ENCODE data around the gene SEMA4B. TPM values are rescaled to one million over a fixed set of nuclear protein-coding genes. Genes with fewer than 3 reads are reported as not detected.
"Not testable (repeated sequence)": the region's sequence is repeated elsewhere in the genome, so short reads cannot be mapped to it uniquely, and the experiment has no call there.

Gene SEMA4B
- total and polyA plus RNA-seq, 2 experiments from 2014 or later = 39.3 to 43.1 TPM

DNA sequence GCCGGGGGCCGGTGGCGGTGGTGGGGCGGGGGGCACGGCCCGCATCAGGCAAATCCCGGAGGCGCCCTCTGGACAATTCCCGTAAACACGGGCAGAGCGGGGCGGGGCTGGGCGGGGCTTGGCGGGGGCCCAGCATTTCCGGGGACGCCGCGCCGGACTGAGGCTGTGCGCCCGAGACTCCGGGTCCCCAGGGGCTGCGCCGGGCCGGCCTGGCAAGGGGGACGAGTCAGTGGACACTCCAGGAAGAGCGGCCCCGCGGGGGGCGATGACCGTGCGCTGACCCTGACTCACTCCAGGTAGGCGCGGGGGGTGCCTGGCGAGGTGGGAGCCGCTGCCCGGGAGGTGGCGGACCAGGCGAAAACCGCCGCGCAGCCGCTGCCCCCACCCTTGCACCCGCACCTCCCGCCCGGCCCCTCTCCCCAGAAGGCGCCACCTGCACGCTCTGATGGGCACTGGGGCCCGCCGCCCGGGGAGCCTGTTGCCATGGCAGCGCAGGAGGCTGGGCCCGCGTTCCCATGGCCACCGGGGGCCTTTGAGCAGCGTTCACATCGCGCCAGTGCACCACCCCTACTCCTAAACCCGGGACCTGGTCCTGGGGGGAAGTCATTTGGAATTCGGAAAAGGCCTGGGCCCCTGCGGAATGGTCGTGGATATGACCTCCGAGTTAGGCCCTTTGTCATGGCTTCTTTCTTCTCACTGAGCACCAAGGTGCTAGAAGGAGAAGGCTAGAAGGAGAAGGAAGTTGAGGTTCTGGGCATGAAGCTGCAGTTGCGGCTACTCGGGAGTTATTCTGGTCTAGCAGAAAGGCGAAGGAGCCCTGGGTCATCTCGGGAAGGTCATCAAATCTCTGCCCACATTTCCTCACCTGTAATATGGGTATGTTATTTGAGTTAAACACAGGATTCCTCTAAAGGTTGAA, 16.1 kb upstream of the SEMA4B start:
- TF ChIP-seq, protein P1, sequence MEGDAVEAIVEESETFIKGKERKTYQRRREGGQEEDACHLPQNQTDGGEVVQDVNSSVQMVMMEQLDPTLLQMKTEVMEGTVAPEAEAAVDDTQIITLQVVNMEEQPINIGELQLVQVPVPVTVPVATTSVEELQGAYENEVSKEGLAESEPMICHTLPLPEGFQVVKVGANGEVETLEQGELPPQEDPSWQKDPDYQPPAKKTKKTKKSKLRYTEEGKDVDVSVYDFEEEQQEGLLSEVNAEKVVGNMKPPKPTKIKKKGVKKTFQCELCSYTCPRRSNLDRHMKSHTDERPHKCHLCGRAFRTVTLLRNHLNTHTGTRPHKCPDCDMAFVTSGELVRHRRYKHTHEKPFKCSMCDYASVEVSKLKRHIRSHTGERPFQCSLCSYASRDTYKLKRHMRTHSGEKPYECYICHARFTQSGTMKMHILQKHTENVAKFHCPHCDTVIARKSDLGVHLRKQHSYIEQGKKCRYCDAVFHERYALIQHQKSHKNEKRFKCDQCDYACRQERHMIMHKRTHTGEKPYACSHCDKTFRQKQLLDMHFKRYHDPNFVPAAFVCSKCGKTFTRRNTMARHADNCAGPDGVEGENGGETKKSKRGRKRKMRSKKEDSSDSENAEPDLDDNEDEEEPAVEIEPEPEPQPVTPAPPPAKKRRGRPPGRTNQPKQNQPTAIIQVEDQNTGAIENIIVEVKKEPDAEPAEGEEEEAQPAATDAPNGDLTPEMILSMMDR (IDR thresholded peaks at IDR 0.05; ENCODE audit: low read depth, low read length) = no peak
- peak; percentile 43 to 71 for DNase-seq (ENCODE audit: low read depth in 1 of 2, low spot score in 1 of 2)

DNA sequence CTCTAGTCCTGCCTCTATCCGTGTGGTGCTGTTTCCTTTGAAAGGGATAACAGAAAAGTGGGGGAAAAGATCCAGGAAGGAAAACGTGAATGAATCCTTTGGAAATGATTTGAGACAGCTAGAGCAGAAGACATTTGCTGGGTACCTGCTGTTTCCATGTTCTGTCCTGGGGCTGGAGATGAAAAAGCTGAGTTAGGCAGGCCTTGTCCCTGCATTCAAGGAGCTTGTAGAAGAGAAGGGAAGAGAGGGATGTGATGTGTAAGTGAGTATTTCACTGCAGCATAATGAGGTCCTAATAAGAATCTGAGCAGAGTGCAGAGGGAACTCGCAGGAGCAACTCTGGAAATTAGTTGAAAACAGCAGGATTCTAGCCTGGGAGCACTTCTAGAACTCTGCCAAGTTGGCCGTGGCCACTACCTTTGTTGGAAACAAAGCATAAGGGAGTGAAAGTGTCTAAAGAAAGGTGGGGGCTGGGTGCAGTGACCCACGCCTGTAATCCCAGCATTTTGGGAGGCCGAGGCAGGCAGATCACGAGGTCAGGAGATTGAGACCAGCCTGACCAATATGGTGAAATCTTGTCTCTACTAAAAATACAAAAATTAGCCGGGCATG, 13.8 kb upstream of the SEMA4B start:
- Histone ChIP-seq H3K27ac (peak overlapping the region; percentile 44), H3K4me3 (no peak overlapping the region), H3K4me1 (ENCODE audit: low read depth) (peaks cover 14% of the 10 kb centered on the region), H3K9me3 (ENCODE audit: low read depth) (no peaks in the 10 kb centered on the region), H3K36me3 (no peaks in the 10 kb centered on the region), H3K27me3 (no peaks in the 10 kb centered on the region)
- no peak for DNase-seq (ENCODE audit: low read depth in 1 of 2, low spot score in 1 of 2)
- TF ChIP-seq, protein P1 (IDR thresholded peaks at IDR 0.05; ENCODE audit: low read depth, low read length) = no peak

More for the DNA sequence above, 16.1 kb upstream of the SEMA4B start:
- H3K4me3 ChIP-seq = peak overlapping the region; percentile 45
- no peaks in the 10 kb centered on the region for H3K36me3 ChIP-seq
- peaks cover 7% of the 10 kb centered on the region for H3K4me1 ChIP-seq (ENCODE audit: low read depth)
- no peaks in the 10 kb centered on the region for H3K27me3 ChIP-seq
- no peaks in the 10 kb centered on the region for H3K9me3 ChIP-seq (ENCODE audit: low read depth)
- peak overlapping the region; percentile 79 for H3K27ac ChIP-seq

DNA sequence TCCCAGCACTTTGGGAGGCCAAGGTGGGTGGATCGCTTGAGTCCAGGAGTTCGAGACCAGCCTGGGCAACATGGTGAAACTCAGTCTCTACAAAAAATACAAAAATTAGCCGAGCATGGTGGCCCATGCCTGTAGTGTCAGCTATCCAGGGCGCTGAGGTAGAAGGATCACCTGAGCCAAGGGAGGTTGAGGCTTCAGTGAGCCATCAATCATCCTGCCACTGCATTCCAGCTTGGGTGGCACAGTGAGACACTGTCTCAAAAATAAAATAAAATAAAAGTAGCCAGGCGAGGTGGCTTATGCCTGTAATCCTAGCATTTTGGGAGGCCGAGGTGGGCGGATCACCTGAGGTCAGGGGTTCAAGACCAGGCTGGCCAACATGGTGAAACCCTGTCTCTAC, 13.1 kb upstream of the SEMA4B start:
- H3K36me3 ChIP-seq; H3K27me3 ChIP-seq; H3K27ac ChIP-seq; DNase-seq (ENCODE audit: low read depth in 1 of 2, low spot score in 1 of 2); H3K9me3 ChIP-seq (ENCODE audit: low read depth); H3K4me3 ChIP-seq: not testable (repeated sequence)
- H3K4me1 ChIP-seq (ENCODE audit: low read depth) = peaks cover 14% of the 10 kb centered on the region

DNA sequence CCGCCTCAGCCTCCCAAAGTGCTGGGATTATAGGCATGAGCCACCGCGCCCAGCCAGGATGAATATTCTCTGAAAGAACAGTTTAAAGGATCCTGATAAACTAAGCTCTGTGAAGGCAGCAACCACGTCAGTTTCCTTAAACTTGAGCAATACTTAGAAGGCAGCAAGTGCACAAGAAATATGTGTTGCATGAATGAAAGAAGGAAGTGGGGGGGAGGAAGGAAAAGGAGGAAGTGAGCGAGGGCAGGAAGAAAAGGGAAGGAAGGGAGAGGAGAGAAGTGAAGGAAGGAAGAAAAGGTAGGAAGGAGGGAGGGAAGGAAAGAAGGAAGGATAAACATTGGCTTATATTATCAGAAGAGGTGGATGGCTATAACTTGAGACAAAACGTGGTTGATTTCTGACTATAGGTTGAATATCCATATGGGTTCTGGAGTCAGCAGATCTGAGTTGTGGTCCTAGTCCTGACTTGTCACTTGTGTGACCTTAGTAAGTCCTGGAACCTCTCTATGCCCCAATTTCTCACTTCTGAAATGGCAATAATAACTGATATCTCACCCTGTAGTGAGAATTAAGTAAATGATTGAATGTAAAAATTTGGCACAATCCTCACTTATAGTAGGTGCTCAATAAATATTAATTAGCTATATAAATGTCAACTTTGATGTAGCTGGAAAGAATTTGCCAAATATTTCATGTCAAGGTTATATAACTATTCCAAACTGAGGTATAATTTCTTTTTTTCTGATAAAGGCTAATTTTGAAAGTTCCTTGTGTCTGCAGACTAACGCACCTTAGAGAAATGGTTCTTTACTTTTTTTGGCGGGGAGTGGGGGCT, 12.0 kb upstream of the SEMA4B start:
- TF ChIP-seq, protein P1 (IDR thresholded peaks at IDR 0.05; ENCODE audit: low read depth, low read length) = no peak
- no peaks in the 10 kb centered on the region for H3K9me3 ChIP-seq (ENCODE audit: low read depth)
- peak in 1 of 2 donors; percentile 51 for DNase-seq (ENCODE audit: low read depth in 1 of 2, low spot score in 1 of 2)

DNA sequence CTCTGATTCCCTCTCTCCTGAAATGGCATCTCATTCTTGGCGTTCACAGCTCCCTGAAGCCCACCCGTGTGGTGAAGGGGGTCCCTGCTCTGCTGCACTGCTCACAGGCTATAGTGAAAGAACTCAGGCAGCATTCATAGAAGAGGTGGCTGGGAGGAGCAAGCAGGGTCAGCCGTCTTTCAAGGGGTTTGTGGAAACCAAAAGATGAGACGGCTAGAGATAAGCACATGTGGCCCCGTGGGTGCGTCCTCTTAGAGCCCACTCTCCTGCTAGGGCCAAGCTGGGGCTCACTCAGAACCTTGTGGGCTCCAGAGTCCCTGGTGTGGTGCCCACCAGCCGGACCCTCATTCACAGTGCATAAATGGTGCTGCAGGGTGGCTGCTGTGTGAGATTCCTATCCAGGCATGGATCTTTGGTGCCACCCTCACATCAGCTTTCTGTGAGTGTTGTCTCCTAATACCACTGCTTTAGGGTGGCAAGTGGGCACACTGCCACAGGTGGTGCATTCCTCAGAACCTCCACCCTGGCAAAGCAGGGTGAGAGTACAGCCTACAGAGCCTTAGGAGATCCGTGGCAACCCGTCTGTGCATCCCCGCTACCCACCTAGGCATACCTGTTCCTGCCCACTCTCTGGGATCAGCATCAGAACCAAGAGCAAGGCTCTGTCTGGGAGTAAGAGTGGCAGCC, 11.2 kb upstream of the SEMA4B start:
- no peak overlapping the region for H3K27ac ChIP-seq
- no peaks in the 10 kb centered on the region for H3K36me3 ChIP-seq
- peaks cover 7% of the 10 kb centered on the region for H3K4me1 ChIP-seq (ENCODE audit: low read depth)
- no peaks in the 10 kb centered on the region for H3K9me3 ChIP-seq (ENCODE audit: low read depth)
- H3K4me3 ChIP-seq = no peak overlapping the region
- TF ChIP-seq, protein P1 (IDR thresholded peaks at IDR 0.05; ENCODE audit: low read depth, low read length) = no peak
- H3K27me3 ChIP-seq = no peaks in the 10 kb centered on the region
- DNase-seq (ENCODE audit: low read depth in 1 of 2, low spot score in 1 of 2) = no peak

More for the DNA sequence above, 12.0 kb upstream of the SEMA4B start:
- Histone ChIP-seq H3K4me1 (ENCODE audit: low read depth) (peaks cover 7% of the 10 kb centered on the region), H3K4me3 (no peak overlapping the region), H3K27me3 (no peaks in the 10 kb centered on the region), H3K36me3 (no peaks in the 10 kb centered on the region), H3K27ac (no peak overlapping the region)

Data from cardiac muscle cell (in vitro differentiated cells and primary cell).